Transverse colon (tissue), 4 donors: ENCODE results near the gene SUSD3. TPM values are rescaled to one million over a fixed set of nuclear protein-coding genes. Genes with fewer than 3 reads are reported as not detected.
"Not testable (repeated sequence)": the region's sequence is repeated elsewhere in the genome, so short reads cannot be mapped to it uniquely, and the experiment has no call there.

ENCODE experiments used
- DNase-seq: peaks from one replicate; pipeline ENCODE4 v3.0.0-alpha.2; 2019
- H3K27ac ChIP-seq, 4 donors: fragments of 200-600 bp; sonication (generic); 2 replicates each; pipeline ENCODE4 v1.5.1; 2016 to 2018; ENCODE audit warnings: inconsistent platforms in 4 of 4
- H3K27me3 ChIP-seq: fragments of 200-600 bp; sonication (generic); 2 replicates; pipeline ENCODE4 v1.5.1; 2017; ENCODE audit warnings: inconsistent platforms
- H3K36me3 ChIP-seq, 4 donors: fragments of 200-600 bp; sonication (generic); 2 replicates each; pipeline ENCODE4 v1.5.1; 2017 to 2019; ENCODE audit warnings: inconsistent platforms in 4 of 4
- H3K4me1 ChIP-seq, 4 donors: fragments of 200-600 bp; sonication (generic); 2 replicates each; pipeline ENCODE4 v1.5.1; 2017 to 2020; ENCODE audit warnings: inconsistent platforms in 4 of 4
- H3K4me3 ChIP-seq, 4 donors: fragments of 200-600 bp; sonication (generic); 1 replicate in 1 of 4; 2 replicates in 3 of 4; pipeline versions ENCODE4 v1.5.1 to v1.6.1; 2017 to 2019; ENCODE audit warnings: inconsistent platforms in 4 of 4
- H3K9me3 ChIP-seq, 2 donors: fragments of 200-600 bp; sonication (generic); 2 replicates each; pipeline ENCODE4 v1.5.1; 2017 to 2019; ENCODE audit warnings: inconsistent platforms in 2 of 2
- CTCF ChIP-seq, 5 experiments: fragments of 200-600 bp in 3 of 5; fragments of 450-650 bp in 2 of 5; sonication (generic) in 3 of 5; IDR thresholded peaks; 1 replicate in 2 of 5; 2 replicates in 3 of 5; pipeline ENCODE4 v1.5.1; 2016 to 2017; ENCODE audit warnings: antibody characterized with exemption in 5 of 5, inconsistent platforms in 3 of 5, mild to moderate bottlenecking in 2 of 5, moderate library complexity in 1 of 5
- EP300 ChIP-seq: sonication (generic); formaldehyde crosslinking; IDR thresholded peaks from one replicate; pipeline ENCODE4 v1.6.1; 2017; ENCODE audit warnings: antibody characterized with exemption, low read depth
- POLR2A ChIP-seq: fragments of 450-650 bp; IDR thresholded peaks from one replicate; pipeline ENCODE4 v1.6.1; 2016; ENCODE audit warnings: antibody characterized with exemption, mild to moderate bottlenecking, moderate library complexity
- POLR2AphosphoS5 ChIP-seq, 3 donors: sonication (generic); formaldehyde crosslinking; IDR thresholded peaks; one replicate each; pipeline ENCODE4 v1.6.1; 2016; ENCODE audit warnings: antibody characterized with exemption in 3 of 3
- WGBS, 2 donors: methylation state at CpG; one replicate each; pipeline ENCODE4 v1.1.5; 2018; ENCODE audit warnings: low coverage in 1 of 2; 5-methylcytosine and 5-hydroxymethylcytosine counted together
- in situ Hi-C, 4 donors: fragments of 200-750 bp; cut with MboI; loops; one replicate each; pipeline versions ENCODE4 v1.15.0 to v1.15.1; 2017; ENCODE audit warnings: low sequenced_read_pairs in 3 of 4, low pct_ligation_motif_present in 1 of 4, low pct_unique_long_range_greater_than_20kb in 1 of 4
- intact Hi-C: fragments of 100-400 bp; cut with DNase I; formaldehyde crosslinking; loops from one replicate; pipeline ENCODE4 v1.15.1; 2023; ENCODE audit warnings: low total_unique reads
- total RNA-seq, 4 donors: library from RNA; depleted of rRNA; stranded (reverse); fragments of >200 nt; gene quantifications; one replicate each; pipeline ENCODE4 v1.1.0, GENCODE V29; 2016

The SUSD3 gene
- total RNA-seq, 4 donors from 2014 or later: 1.9 to 2.7 TPM; not detected in 2

GRCh38 chr9:93097511-93098201 is 39.2 kb downstream of the SUSD3 start:
- peak overlapping the region in 3 of 4 donors; percentile 81 to 97 (median 86) for H3K4me3 ChIP-seq
- intact Hi-C loops: no loop called here
- H3K9me3 ChIP-seq: no peaks in the 10 kb centered on the region
- H3K27me3 ChIP-seq: no peaks in the 10 kb centered on the region
- DNase-seq: peak; percentile 42
- H3K36me3 ChIP-seq: no peaks in the 10 kb centered on the region
- 77 to 83% methylated on average over 1 to 11 of the region's 11 CpGs for WGBS, 2 donors
- in situ Hi-C loops: no loop called here
- H3K4me1 ChIP-seq: peaks cover 29 to 62% (median 37%) of the 10 kb centered on the region in 4 donors
- peak overlapping the region; percentile 96 to 98 (median 97) for H3K27ac ChIP-seq
- TF ChIP-seq POLR2A: no peak
- TF ChIP-seq POLR2AphosphoS5 (IDR thresholded peaks at IDR 0.05): no peak
- TF ChIP-seq EP300: no peak
- TF ChIP-seq CTCF (IDR thresholded peaks at IDR 0.05): no peak

GRCh38 chr9:93098236-93098946 is 39.9 kb downstream of the SUSD3 start:
- Histone ChIP-seq H3K4me3 (peak overlapping the region in 1 of 4 donors; percentile 86), H3K27ac (peak overlapping the region; percentile 96 to 98 (median 97)), H3K36me3 (no peaks in the 10 kb centered on the region), H3K9me3 (no peaks in the 10 kb centered on the region), H3K27me3 (no peaks in the 10 kb centered on the region), H3K4me1 (peaks cover 28 to 55% (median 37%) of the 10 kb centered on the region in 4 donors)
- 33 to 51% methylated on average over 3 to 15 of the region's 15 CpGs for WGBS, 2 donors
- intact Hi-C loops: no loop called here
- TF ChIP-seq POLR2AphosphoS5 (IDR thresholded peaks at IDR 0.05) (peak; percentile 68 to 73 (median 70)), EP300 (no peak), CTCF (IDR thresholded peaks at IDR 0.05) (no peak)
- in situ Hi-C loops: no loop called here
- peak; percentile 82 for DNase-seq

GRCh38 chr9:93099551-93100275 is 41.2 kb downstream of the SUSD3 start:
- Histone ChIP-seq H3K36me3 (peaks cover 0 to 4% (median 0%) of the 10 kb centered on the region in 4 donors), H3K4me1 (peaks cover 25 to 42% (median 34%) of the 10 kb centered on the region in 4 donors), H3K9me3 (peaks cover 4 to 5% of the 10 kb centered on the region in 2 donors), H3K27ac (peak overlapping the region; percentile 96 to 98 (median 97)), H3K4me3 (no peak overlapping the region), H3K27me3 (no peaks in the 10 kb centered on the region)
- in situ Hi-C loops: no loop called here
- 71 to 93% methylated on average over 1 to 16 of the region's 16 CpGs for WGBS, 2 donors
- intact Hi-C loops: no loop called here
- DNase-seq: peak; percentile 7
- TF ChIP-seq EP300: no peak
- no peak for TF ChIP-seq POLR2AphosphoS5 (IDR thresholded peaks at IDR 0.05)
- no peak for TF ChIP-seq CTCF (IDR thresholded peaks at IDR 0.05)
- TF ChIP-seq POLR2A: no peak

- peak; percentile 3 for DNase-seq
- in situ Hi-C loops: no loop called here
- intact Hi-C loops: no loop called here
- peaks cover 4 to 5% of the 10 kb centered on the region in 2 donors for H3K9me3 ChIP-seq
- no peak overlapping the region for H3K27ac ChIP-seq
- H3K4me1 ChIP-seq: peaks cover 25 to 37% (median 30%) of the 10 kb centered on the region in 4 donors
- no peaks in the 10 kb centered on the region for H3K27me3 ChIP-seq
- WGBS, 2 donors: 90 to 94% methylated on average over 8 of the region's 8 CpGs
- H3K36me3 ChIP-seq: peaks cover 0 to 4% (median 0%) of the 10 kb centered on the region in 4 donors
- no peak overlapping the region for H3K4me3 ChIP-seq
- no peak for TF ChIP-seq POLR2A
- no peak for TF ChIP-seq EP300
- no peak for TF ChIP-seq POLR2AphosphoS5 (IDR thresholded peaks at IDR 0.05)
- TF ChIP-seq CTCF (IDR thresholded peaks at IDR 0.05): no peak
Measured at GRCh38 chr9:93100276-93100636, 41.8 kb downstream of the SUSD3 start.

- H3K9me3 ChIP-seq, H3K36me3 ChIP-seq, H3K4me3 ChIP-seq, intact Hi-C loops, H3K27ac ChIP-seq, in situ Hi-C loops, H3K27me3 ChIP-seq: not testable (repeated sequence)
- peak; percentile 3 for DNase-seq
- 94 to 100% methylated on average over 1 to 11 of the region's 11 CpGs for WGBS, 2 donors
- peaks cover 25 to 37% (median 30%) of the 10 kb centered on the region in 4 donors for H3K4me1 ChIP-seq
Measured at GRCh38 chr9:93101086-93101485, 42.6 kb downstream of the SUSD3 start.
